ENCODE measurements around the gene BLM. TPM values are rescaled to one million over a fixed set of nuclear protein-coding genes. Genes with fewer than 3 reads are reported as not detected.

The BLM gene
- total and polyA plus RNA-seq, 2 of the 4 experiments (the other 2 are of a cell fraction), result 2.5 to 6.5 TPM

DNA sequence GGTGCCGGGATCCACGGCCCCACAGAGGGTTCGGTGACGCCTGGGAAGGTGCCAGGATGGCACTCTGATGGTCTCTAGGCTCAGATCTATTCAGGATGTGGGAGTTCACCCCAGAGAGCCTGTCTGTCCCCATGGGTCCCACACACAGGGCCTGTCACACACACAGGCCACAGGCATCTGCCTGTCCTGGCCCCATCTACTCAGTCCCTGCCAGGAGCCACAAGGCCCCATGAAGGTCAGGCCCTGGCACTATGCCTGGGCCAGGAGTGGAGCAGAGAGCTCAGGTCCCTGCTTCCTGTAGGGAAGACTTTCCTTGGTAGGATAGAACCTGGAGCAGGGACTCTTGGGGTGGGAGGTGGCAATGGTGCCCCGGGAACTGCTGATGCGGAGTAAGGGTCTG lies 102.2 kb downstream of the BLM start:
- Histone ChIP-seq H2AK9ac (replicated peaks; ENCODE audit: low read depth, low read length, poor library complexity) (peak overlapping the region; percentile 84), H4K5ac (ENCODE audit: low read depth, low read length) (no peak overlapping the region), H4K91ac (ENCODE audit: insufficient read depth, low read depth, low read length) (no peak overlapping the region), H3K4me2 (ENCODE audit: low read depth, low read length) (no peak overlapping the region), H3K9ac (ENCODE audit: low read depth, low read length) (no peak overlapping the region), H2BK5ac (ENCODE audit: low read depth, low read length, poor library complexity, severe bottlenecking) (no peak overlapping the region), H3K4me1 (ENCODE audit: control insufficient read depth, insufficient read depth, low read length) (peaks cover 2% of the 10 kb centered on the region; the same call in 1 of the 2 replicates), H2AK5ac (ENCODE audit: low read depth, low read length) (no peak overlapping the region), H2AFZ (replicated peaks; ENCODE audit: low read length, poor library complexity) (peak overlapping the region; percentile 15), H4K8ac (ENCODE audit: low read depth in 2 of 2, low read length in 2 of 2) (no peak overlapping the region), H2BK20ac (ENCODE audit: low read depth, low read length) (no peak overlapping the region), H2BK120ac (ENCODE audit: low read depth, low read length) (no peak overlapping the region), H3K56ac (ENCODE audit: extremely low read depth, insufficient read depth, low read length) (no peak overlapping the region), H3K14ac (replicated peaks; ENCODE audit: low read depth, low read length) (no peak overlapping the region), H3K23ac (ENCODE audit: low read depth, low read length) (no peak overlapping the region), H3K18ac (ENCODE audit: low read depth, low read length) (no peak overlapping the region), H3K27me3 (ENCODE audit: control insufficient read depth, insufficient read depth, low read length) (peaks cover 11% of the 10 kb centered on the region), H3K4ac (ENCODE audit: low read depth, low read length) (no peak overlapping the region), H3K9me1 (ENCODE audit: insufficient read depth, low read length) (no peaks in the 10 kb centered on the region), H3K36me3 (ENCODE audit: control insufficient read depth, insufficient read depth, low read length) (no peaks in the 10 kb centered on the region), H3K79me1 (ENCODE audit: low read depth in 1 of 2, low read length in 2 of 2) (no peaks in the 10 kb centered on the region), H2BK15ac (ENCODE audit: low read depth, low read length) (no peak overlapping the region), H3K9me3 (ENCODE audit: control insufficient read depth, insufficient read depth, low read length) (no peaks in the 10 kb centered on the region), H3K4me3 (ENCODE audit: insufficient read depth, low read depth, low read length) (no peak overlapping the region), H4K20me1 (ENCODE audit: insufficient read depth, low read length) (no peaks in the 10 kb centered on the region), H3K27ac (ENCODE audit: insufficient read depth, low read length) (no peak overlapping the region)
- dilution Hi-C loops (cut with HindIII; ENCODE audit: low sequenced_read_pairs, unreplicated experiment) (no loop called here), in situ Hi-C loops (cut with MboI; ENCODE audit: low sequenced_read_pairs) (no loop called here), intact Hi-C loops (cut with micrococcal nuclease) (no loop called here)
- TF ChIP-seq CHD1 (IDR thresholded peaks at IDR 0.05; ENCODE audit: low read depth, low read length) (no peak), FOS (IDR thresholded peaks at IDR 0.05; ENCODE audit: low read depth, low read length) (no peak), BHLHE40 (IDR thresholded peaks at IDR 0.05; ENCODE audit: low read depth, low read length) (no peak), POLR2A (IDR thresholded peaks at IDR 0.05; ENCODE audit: low read depth, low read length) (no peak), RAD21 (IDR thresholded peaks at IDR 0.05; ENCODE audit: low read length) (no peak), NFE2L2 (IDR thresholded peaks at IDR 0.05; ENCODE audit: low read depth, low read length) (no peak), RCOR1 (IDR thresholded peaks at IDR 0.05; ENCODE audit: insufficient replicate concordance, low read length) (no peak), RFX5 (IDR thresholded peaks at IDR 0.05; ENCODE audit: low read depth, low read length) (no peak), MXI1 (IDR thresholded peaks at IDR 0.05; ENCODE audit: borderline replicate concordance, low read depth, low read length) (no peak), SMC3 (IDR thresholded peaks at IDR 0.05; ENCODE audit: low read depth, low read length) (no peak), MAZ (IDR thresholded peaks at IDR 0.05; ENCODE audit: borderline replicate concordance, low read depth, low read length) (no peak), CEBPB (IDR thresholded peaks at IDR 0.05; ENCODE audit: low read depth, low read length) (no peak), MAFK (IDR thresholded peaks at IDR 0.05; ENCODE audit: low read depth, low read length) (no peak)
- TF ChIP-seq, protein P1, sequence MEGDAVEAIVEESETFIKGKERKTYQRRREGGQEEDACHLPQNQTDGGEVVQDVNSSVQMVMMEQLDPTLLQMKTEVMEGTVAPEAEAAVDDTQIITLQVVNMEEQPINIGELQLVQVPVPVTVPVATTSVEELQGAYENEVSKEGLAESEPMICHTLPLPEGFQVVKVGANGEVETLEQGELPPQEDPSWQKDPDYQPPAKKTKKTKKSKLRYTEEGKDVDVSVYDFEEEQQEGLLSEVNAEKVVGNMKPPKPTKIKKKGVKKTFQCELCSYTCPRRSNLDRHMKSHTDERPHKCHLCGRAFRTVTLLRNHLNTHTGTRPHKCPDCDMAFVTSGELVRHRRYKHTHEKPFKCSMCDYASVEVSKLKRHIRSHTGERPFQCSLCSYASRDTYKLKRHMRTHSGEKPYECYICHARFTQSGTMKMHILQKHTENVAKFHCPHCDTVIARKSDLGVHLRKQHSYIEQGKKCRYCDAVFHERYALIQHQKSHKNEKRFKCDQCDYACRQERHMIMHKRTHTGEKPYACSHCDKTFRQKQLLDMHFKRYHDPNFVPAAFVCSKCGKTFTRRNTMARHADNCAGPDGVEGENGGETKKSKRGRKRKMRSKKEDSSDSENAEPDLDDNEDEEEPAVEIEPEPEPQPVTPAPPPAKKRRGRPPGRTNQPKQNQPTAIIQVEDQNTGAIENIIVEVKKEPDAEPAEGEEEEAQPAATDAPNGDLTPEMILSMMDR (conservative IDR thresholded peaks at IDR 0.05; ENCODE audit: low read depth, low read length), result no peak
- TF ChIP-seq, protein P2, sequence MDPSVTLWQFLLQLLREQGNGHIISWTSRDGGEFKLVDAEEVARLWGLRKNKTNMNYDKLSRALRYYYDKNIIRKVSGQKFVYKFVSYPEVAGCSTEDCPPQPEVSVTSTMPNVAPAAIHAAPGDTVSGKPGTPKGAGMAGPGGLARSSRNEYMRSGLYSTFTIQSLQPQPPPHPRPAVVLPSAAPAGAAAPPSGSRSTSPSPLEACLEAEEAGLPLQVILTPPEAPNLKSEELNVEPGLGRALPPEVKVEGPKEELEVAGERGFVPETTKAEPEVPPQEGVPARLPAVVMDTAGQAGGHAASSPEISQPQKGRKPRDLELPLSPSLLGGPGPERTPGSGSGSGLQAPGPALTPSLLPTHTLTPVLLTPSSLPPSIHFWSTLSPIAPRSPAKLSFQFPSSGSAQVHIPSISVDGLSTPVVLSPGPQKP (IDR thresholded peaks at IDR 0.05; ENCODE audit: borderline replicate concordance, low read depth, low read length), result no peak
- TF ChIP-seq, protein P3, sequence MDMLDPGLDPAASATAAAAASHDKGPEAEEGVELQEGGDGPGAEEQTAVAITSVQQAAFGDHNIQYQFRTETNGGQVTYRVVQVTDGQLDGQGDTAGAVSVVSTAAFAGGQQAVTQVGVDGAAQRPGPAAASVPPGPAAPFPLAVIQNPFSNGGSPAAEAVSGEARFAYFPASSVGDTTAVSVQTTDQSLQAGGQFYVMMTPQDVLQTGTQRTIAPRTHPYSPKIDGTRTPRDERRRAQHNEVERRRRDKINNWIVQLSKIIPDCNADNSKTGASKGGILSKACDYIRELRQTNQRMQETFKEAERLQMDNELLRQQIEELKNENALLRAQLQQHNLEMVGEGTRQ (IDR thresholded peaks at IDR 0.05; ENCODE audit: low read depth, low read length), result no peak
- POLR2A ChIA-PET (ENCODE audit: unreplicated experiment), result no interaction called here
- BruUV-seq (replicated peaks), result no TSS peak
- ATAC-seq (ENCODE audit: low read depth) (no peak), DNase-seq (no peak)
- CTCF ChIA-PET, result no interaction called here
- WGBS, 2 experiments (ENCODE audit: extremely low coverage in 2 of 2, insufficient read length in 1 of 2), result 100% methylated on average over 1 of the region's 6 CpGs; no CpG with 5 or more reads in 1 of the 2 experiments
